Upper lobe of left lung (tissue), 4 donors: ENCODE results near the gene COQ10A.

Source experiments
- POLR2A ChIP-seq, 4 donors: fragments of 450-650 bp; IDR thresholded peaks; one replicate each; pipeline ENCODE4 v1.5.1; 2016 to 2017; ENCODE audit warnings: antibody characterized with exemption in 4 of 4, mild to moderate bottlenecking in 2 of 4
- TF ChIP-seq, protein P1 (sequence below), 6 experiments: fragments of 450-650 bp in 4 of 6; fragments of 200-600 bp in 2 of 6; sonication (generic) in 2 of 6; IDR thresholded peaks; one replicate each; pipeline ENCODE4 v1.5.1; 2016 to 2019; ENCODE audit warnings: antibody characterized with exemption in 6 of 6

DNA sequence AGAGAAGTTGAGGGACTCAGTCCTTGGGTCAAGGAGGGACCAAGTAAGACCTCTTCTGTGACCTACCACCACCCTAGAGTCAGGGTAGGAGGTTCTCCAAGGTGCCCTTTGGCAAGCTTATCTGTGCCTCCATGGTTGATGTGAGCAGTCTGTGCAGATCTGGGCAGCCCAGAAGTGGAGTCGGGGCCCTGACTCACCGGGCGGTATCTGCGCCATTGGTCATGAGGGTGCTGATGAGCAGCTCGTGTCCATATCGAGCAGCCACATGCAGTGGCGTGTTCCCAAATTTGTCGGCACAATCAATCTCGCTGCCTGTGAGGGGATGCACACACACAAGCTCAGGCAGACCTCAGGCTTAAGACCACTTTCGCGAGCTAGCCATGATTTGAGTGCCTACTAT, 13.7 kb upstream of the COQ10A start:
- TF ChIP-seq, protein P1, sequence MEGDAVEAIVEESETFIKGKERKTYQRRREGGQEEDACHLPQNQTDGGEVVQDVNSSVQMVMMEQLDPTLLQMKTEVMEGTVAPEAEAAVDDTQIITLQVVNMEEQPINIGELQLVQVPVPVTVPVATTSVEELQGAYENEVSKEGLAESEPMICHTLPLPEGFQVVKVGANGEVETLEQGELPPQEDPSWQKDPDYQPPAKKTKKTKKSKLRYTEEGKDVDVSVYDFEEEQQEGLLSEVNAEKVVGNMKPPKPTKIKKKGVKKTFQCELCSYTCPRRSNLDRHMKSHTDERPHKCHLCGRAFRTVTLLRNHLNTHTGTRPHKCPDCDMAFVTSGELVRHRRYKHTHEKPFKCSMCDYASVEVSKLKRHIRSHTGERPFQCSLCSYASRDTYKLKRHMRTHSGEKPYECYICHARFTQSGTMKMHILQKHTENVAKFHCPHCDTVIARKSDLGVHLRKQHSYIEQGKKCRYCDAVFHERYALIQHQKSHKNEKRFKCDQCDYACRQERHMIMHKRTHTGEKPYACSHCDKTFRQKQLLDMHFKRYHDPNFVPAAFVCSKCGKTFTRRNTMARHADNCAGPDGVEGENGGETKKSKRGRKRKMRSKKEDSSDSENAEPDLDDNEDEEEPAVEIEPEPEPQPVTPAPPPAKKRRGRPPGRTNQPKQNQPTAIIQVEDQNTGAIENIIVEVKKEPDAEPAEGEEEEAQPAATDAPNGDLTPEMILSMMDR (IDR thresholded peaks at IDR 0.05), result no peak
- no peak for TF ChIP-seq POLR2A (IDR thresholded peaks at IDR 0.05)
